OCI-LY1 (cell line): ENCODE measurements around the gene FOXK1.

Source experiments
- EZH2 ChIP-seq: fragments of 200-600 bp; sonication (generic), shearing (Covaris generic); IDR thresholded peaks from 2 replicates; pipeline ENCODE4 v1.8.0; 2017; ENCODE audit warnings: borderline replicate concordance, mixed run types, mild to moderate bottlenecking, antibody characterized with exemption, low read length, moderate library complexity, mixed read lengths
- TF ChIP-seq, protein P1 (sequence below): fragments of 200-600 bp; sonication (generic), shearing (Covaris generic); IDR thresholded peaks from 2 replicates; pipeline ENCODE4 v1.5.1; 2017; ENCODE audit warnings: mild to moderate bottlenecking, antibody characterized with exemption, low read length, moderate library complexity, mixed read lengths

DNA sequence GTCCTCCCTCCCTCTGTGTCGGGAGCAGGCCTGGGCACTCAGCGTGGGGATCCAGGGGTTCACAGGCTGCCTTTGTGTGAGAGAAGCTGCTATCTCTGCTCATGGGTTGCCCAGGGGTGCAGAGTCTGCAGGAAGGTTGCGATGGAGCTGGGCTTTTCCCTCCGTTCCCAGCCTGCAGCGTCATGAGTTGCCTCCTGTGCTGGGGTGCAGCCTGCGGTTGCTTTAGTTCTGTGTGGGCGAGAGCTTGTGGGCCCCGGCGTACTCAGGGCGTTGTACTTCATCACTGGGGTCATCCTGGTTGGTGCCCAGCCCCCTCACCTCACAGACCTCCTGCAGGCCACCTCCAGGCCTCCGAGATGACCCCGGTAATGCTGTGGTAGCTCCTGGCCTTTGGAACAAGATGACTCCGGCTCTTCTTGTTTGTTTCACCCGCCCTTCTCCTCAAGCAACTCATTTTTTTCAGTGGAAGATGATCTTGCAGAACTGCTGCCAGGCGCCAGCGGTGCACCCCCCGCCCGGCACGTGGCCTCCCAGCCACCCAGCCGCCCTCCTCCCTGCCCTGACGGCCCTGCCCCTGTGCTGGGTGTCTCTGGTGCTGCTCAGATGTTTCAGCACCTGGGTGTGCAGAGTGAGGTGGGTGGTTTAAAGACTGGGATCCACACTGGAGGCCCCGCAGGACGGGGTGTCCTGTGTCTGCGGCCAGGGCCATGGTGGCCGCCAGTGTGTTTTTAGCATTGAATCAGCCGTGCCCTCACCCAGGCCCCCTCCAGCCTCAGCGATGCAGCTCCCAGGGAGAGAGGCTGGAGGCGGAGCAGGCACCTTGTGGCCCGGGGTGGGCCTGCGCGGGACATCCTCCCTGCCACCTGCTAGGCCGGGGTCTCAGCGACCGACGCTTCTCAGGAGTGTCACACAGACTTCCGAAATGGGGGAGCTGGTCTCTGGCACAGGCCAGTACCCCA is 100.5 kb downstream of the FOXK1 start:
- TF ChIP-seq, protein P1, sequence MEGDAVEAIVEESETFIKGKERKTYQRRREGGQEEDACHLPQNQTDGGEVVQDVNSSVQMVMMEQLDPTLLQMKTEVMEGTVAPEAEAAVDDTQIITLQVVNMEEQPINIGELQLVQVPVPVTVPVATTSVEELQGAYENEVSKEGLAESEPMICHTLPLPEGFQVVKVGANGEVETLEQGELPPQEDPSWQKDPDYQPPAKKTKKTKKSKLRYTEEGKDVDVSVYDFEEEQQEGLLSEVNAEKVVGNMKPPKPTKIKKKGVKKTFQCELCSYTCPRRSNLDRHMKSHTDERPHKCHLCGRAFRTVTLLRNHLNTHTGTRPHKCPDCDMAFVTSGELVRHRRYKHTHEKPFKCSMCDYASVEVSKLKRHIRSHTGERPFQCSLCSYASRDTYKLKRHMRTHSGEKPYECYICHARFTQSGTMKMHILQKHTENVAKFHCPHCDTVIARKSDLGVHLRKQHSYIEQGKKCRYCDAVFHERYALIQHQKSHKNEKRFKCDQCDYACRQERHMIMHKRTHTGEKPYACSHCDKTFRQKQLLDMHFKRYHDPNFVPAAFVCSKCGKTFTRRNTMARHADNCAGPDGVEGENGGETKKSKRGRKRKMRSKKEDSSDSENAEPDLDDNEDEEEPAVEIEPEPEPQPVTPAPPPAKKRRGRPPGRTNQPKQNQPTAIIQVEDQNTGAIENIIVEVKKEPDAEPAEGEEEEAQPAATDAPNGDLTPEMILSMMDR, result no peak
- TF ChIP-seq EZH2, result no peak
